HepG2 (cell line): ENCODE results near the gene GRAMD2A. TPM values are rescaled to one million over a fixed set of nuclear protein-coding genes. Genes with fewer than 3 reads are reported as not detected.

Experiments
- FLYWCH1 ChIP-seq: sonication (generic); formaldehyde crosslinking; IDR thresholded peaks from 2 replicates; pipeline ENCODE4 v1.8.1; 2023; ENCODE audit warnings: mild to moderate bottlenecking, missing genetic modification reagents
- FOXM1 ChIP-seq: sonication (generic); formaldehyde crosslinking; IDR thresholded peaks from 2 replicates; pipeline ENCODE4 v1.5.0; 2020; ENCODE audit warnings: missing genetic modification reagents
- GZF1 ChIP-seq: sonication (generic); formaldehyde crosslinking; IDR thresholded peaks from 2 replicates; pipeline ENCODE4 v1.5.1; 2020; ENCODE audit warnings: mild to moderate bottlenecking, missing genetic modification reagents
- HNF1A ChIP-seq, 2 experiments: sonication (generic) in 1 of 2; formaldehyde crosslinking in 1 of 2; IDR thresholded peaks; 2 replicates each; pipeline versions ENCODE4 v1.4.0 to v1.6.1; 2016 to 2020; ENCODE audit warnings: borderline replicate concordance in 1 of 2, low read depth in 1 of 2, mild to moderate bottlenecking in 1 of 2, missing genetic modification reagents in 1 of 2
- HOXA5 ChIP-seq: sonication (generic); formaldehyde crosslinking; IDR thresholded peaks from 2 replicates; pipeline ENCODE4 v1.4.0; 2020; ENCODE audit warnings: missing genetic modification reagents
- KMT2A ChIP-seq: sonication (generic); formaldehyde crosslinking; IDR thresholded peaks from 2 replicates; pipeline ENCODE4 v1.4.0; 2020; ENCODE audit warnings: missing genetic modification reagents
- NCOA5 ChIP-seq: sonication (generic); formaldehyde crosslinking; IDR thresholded peaks from 2 replicates; pipeline ENCODE4 v1.4.0; 2020; ENCODE audit warnings: missing genetic modification reagents
- NFKB2 ChIP-seq: sonication (generic); formaldehyde crosslinking; IDR thresholded peaks from 2 replicates; pipeline ENCODE4 v1.4.0; 2020; ENCODE audit warnings: missing genetic modification reagents, borderline replicate concordance
- NONO ChIP-seq, 2 experiments: fragments of 450-650 bp in 1 of 2; sonication (generic) in 1 of 2; formaldehyde crosslinking in 1 of 2; IDR thresholded peaks in 1 of 2; conservative IDR thresholded peaks in 1 of 2; 2 replicates each; pipeline versions ENCODE4 v1.6.1 to v1.8.0; 2017 to 2022; ENCODE audit warnings: mild to moderate bottlenecking in 1 of 2, missing genetic modification reagents in 1 of 2, moderate library complexity in 1 of 2
- RFX5 ChIP-seq: IDR thresholded peaks from 2 replicates; pipeline ENCODE4 v1.6.1; 2011; ENCODE audit warnings: low read depth, low read length, improper control_type of control experiment
- SIX4 ChIP-seq: sonication (generic); formaldehyde crosslinking; IDR thresholded peaks from 2 replicates; pipeline ENCODE4 v1.4.0; 2020; ENCODE audit warnings: missing genetic modification reagents
- STAT6 ChIP-seq: sonication (generic); formaldehyde crosslinking; IDR thresholded peaks from 2 replicates; pipeline ENCODE4 v1.4.0; 2020; ENCODE audit warnings: missing genetic modification reagents, mild to moderate bottlenecking, borderline replicate concordance
- SUZ12 ChIP-seq: fragments of 150-350 bp; IDR thresholded peaks from 2 replicates; pipeline ENCODE4 v1.6.1; 2014; ENCODE audit warnings: low read depth, low read length
- TBL1XR1 ChIP-seq: fragments of 150-350 bp; IDR thresholded peaks from 2 replicates; pipeline ENCODE4 v1.6.1; 2014; ENCODE audit warnings: borderline replicate concordance, low read length; ENCODE audit not compliant: partially characterized antibody
- TGIF2 ChIP-seq: IDR thresholded peaks from 2 replicates; pipeline ENCODE4 v1.6.1; 2016; ENCODE audit warnings: control low read depth, missing compliant biosample characterization
- ZBTB8A ChIP-seq: sonication (generic); formaldehyde crosslinking; IDR thresholded peaks from 2 replicates; pipeline ENCODE4 v1.4.0; 2020; ENCODE audit warnings: mild to moderate bottlenecking, low read depth, missing genetic modification reagents, borderline replicate concordance
- ZNF446 ChIP-seq: sonication (generic); formaldehyde crosslinking; IDR thresholded peaks from 2 replicates; pipeline ENCODE4 v1.5.0; 2020; ENCODE audit warnings: mild to moderate bottlenecking, missing genetic modification reagents
- ZNF503 ChIP-seq: sonication (generic); formaldehyde crosslinking; IDR thresholded peaks from 2 replicates; pipeline ENCODE4 v1.4.0; 2020; ENCODE audit warnings: missing genetic modification reagents
- ZNF784 ChIP-seq: sonication (generic); formaldehyde crosslinking; IDR thresholded peaks from 2 replicates; pipeline ENCODE4 v1.5.1; 2020; ENCODE audit warnings: missing genetic modification reagents, mild to moderate bottlenecking, borderline replicate concordance
- polyA plus RNA-seq, 8 experiments: library from polyadenylated mRNA; depleted of rRNA in 3 of 8; stranded (reverse) in 7 of 8; unstranded in 1 of 8; fragments of >200 nt; fragmentation: Illumina TruSeq in 4 of 8; extraction: Trizol in 4 of 8; gene quantifications; 2 replicates each; pipeline versions ENCODE4 v1.2.1 to v1.2.3, GENCODE V29; 2011 to 2016; ENCODE audit warnings: low read depth in 4 of 8, missing spikeins in 1 of 8, mixed read lengths in 1 of 8; ENCODE audit not compliant: insufficient read depth in 1 of 8
- total RNA-seq, 5 experiments: library from RNA; depleted of rRNA; stranded (reverse); fragments of >200 nt; fragmentation: Illumina TruSeq; extraction: Trizol; gene quantifications; 2 replicates each; pipeline ENCODE4 v1.2.3, GENCODE V29; 2016; ENCODE audit warnings: low read depth in 1 of 5

The GRAMD2A gene
- total and polyA plus RNA-seq, 2 of the 13 experiments (the other 11 are each of a cell fraction or from before 2014, with no cell fraction given): 0.04 TPM; not detected in 1

- TF ChIP-seq HNF1A (IDR thresholded peaks at IDR 0.05; ENCODE audit: low read depth) (no peak; the same call in 1 of the 2 replicates), HNF1A (CRISPR knock-in tag; IDR thresholded peaks at IDR 0.05; ENCODE audit: borderline replicate concordance) (peak; percentile 60; the same call in 1 of the 2 replicates), ZNF446 (CRISPR knock-in tag) (no peak), ZNF784 (peak; percentile 86; the same call in 1 of the 2 replicates), SUZ12 (no peak), NFKB2 (peak; percentile 73; the same call in 1 of the 2 replicates), KMT2A (CRISPR knock-in tag) (no peak), NONO (IDR thresholded peaks at IDR 0.05) (no peak), NONO (CRISPR knock-in tag; conservative IDR thresholded peaks at IDR 0.05) (peak; percentile 89), GZF1 (CRISPR knock-in tag) (no peak), FOXM1 (CRISPR knock-in tag) (peak; percentile 75; the same call in 1 of the 2 replicates), ZNF503 (CRISPR knock-in tag) (peak; percentile 74; the same call in 1 of the 2 replicates), SIX4 (CRISPR knock-in tag) (0 out of 2 replicates have a peak, but pooled peaks have one; percentile 24), TGIF2 (peak; percentile 16), HOXA5 (CRISPR knock-in tag) (no peak; the same call in 1 of the 2 replicates), TBL1XR1 (no peak), NCOA5 (CRISPR knock-in tag) (no peak), STAT6 (CRISPR knock-in tag) (no peak), ZBTB8A (CRISPR knock-in tag) (peak; percentile 55; the same call in 1 of the 2 replicates), FLYWCH1 (CRISPR knock-in tag) (no peak), RFX5 (peak; percentile 59)
Measured at GRCh38 chr15:72231066-72231832, 33.7 kb upstream of the GRAMD2A start, which contains the start of gene PKM (continued).
